Calu3 (cell line): Measurements from ENCODE around the gene KLHDC7A. TPM values are rescaled to one million over a fixed set of nuclear protein-coding genes. Genes with fewer than 3 reads are reported as not detected.

Source experiments
- BruUV-seq: library from RNA; stranded (reverse); fragments of 400-500 nt; replicated peaks from 2 replicates; lab custom pipeline; 2021; lab: Mats Ljungman, UMichigan
- CTCF ChIA-PET: fragments of 300-600 bp; sonication (Branson Sonifier 250); formaldehyde crosslinking; loops from one replicate; lab custom pipeline; 2022; ENCODE audit warnings: antibody characterized with exemption; lab: Charles Lee
- DNase-seq: peaks from one replicate; pipeline ENCODE4 v3.0.0; 2022
- H3K27ac Mint-ChIP-seq: one replicate; pipeline ENCODE4 v1.8.0; 2022; ENCODE audit warnings: mixed read lengths; ENCODE audit not compliant: unreplicated experiment
- H3K27me3 Mint-ChIP-seq: one replicate; pipeline ENCODE4 v1.8.0; 2022; ENCODE audit warnings: mixed read lengths; ENCODE audit not compliant: unreplicated experiment
- H3K36me3 Mint-ChIP-seq: one replicate; pipeline ENCODE4 v1.8.0; 2022; ENCODE audit warnings: mild to moderate bottlenecking, moderate library complexity, mixed read lengths; ENCODE audit not compliant: insufficient read depth, unreplicated experiment
- H3K4me1 Mint-ChIP-seq: one replicate; pipeline ENCODE4 v1.8.0; 2022; ENCODE audit warnings: mild to moderate bottlenecking, low read depth, mixed read lengths; ENCODE audit not compliant: unreplicated experiment
- H3K4me3 Mint-ChIP-seq: one replicate; pipeline ENCODE4 v1.8.0; 2022; ENCODE audit warnings: mild to moderate bottlenecking, low read depth, moderate library complexity, mixed read lengths; ENCODE audit not compliant: unreplicated experiment
- H3K9me3 Mint-ChIP-seq: one replicate; pipeline ENCODE4 v1.8.0; 2022; ENCODE audit warnings: low read depth, mixed read lengths; ENCODE audit not compliant: unreplicated experiment
- CTCF ChIP-seq: fragments of 200-600 bp; IDR thresholded peaks from one replicate; pipeline ENCODE4 v1.8.0; 2022; ENCODE audit warnings: antibody characterized with exemption; ENCODE audit not compliant: unreplicated experiment
- intact Hi-C: fragments of 100-400 bp; cut with micrococcal nuclease; formaldehyde crosslinking; loops from one replicate; pipeline ENCODE4 v1.10.0; 2022; ENCODE audit not compliant: unreplicated experiment
- total RNA-seq: library from RNA; stranded (reverse); gene quantifications from 2 replicates; pipeline ENCODE4 v1.2.3, GENCODE V29; 2022

Gene KLHDC7A
- total RNA-seq, 1 experiment from 2014 or later: 14.3 TPM

GRCh38 chr1:18443587-18444520 lies 36.9 kb upstream of the KLHDC7A start:
- CTCF ChIA-PET: no interaction called here
- no peak overlapping the region for H3K4me3 Mint-ChIP-seq
- no peaks in the 10 kb centered on the region for H3K36me3 Mint-ChIP-seq
- DNase-seq: no peak
- TF ChIP-seq CTCF: no peak
- H3K9me3 Mint-ChIP-seq: peaks cover 5% of the 10 kb centered on the region
- intact Hi-C loops: no loop called here
- no TSS peak for BruUV-seq
- no peak overlapping the region for H3K27ac Mint-ChIP-seq
- H3K4me1 Mint-ChIP-seq: peaks cover 15% of the 10 kb centered on the region
- peaks cover 12% of the 10 kb centered on the region for H3K27me3 Mint-ChIP-seq

GRCh38 chr1:18444563-18444962 lies 36.2 kb upstream of the KLHDC7A start:
- no peak for TF ChIP-seq CTCF
- Mint-ChIP-seq H3K4me1 (peaks cover 15% of the 10 kb centered on the region), H3K4me3 (no peak overlapping the region), H3K36me3 (no peaks in the 10 kb centered on the region), H3K27ac (no peak overlapping the region), H3K27me3 (peaks cover 12% of the 10 kb centered on the region), H3K9me3 (peaks cover 5% of the 10 kb centered on the region)
- BruUV-seq: no TSS peak
- intact Hi-C loops: no loop called here
- DNase-seq: no peak
- CTCF ChIA-PET: no interaction called here

GRCh38 chr1:18446751-18447150 lies 34.0 kb upstream of the KLHDC7A start:
- intact Hi-C loops: no loop called here
- DNase-seq: no peak
- BruUV-seq: no TSS peak
- no peak overlapping the region for H3K27ac Mint-ChIP-seq
- peaks cover 5% of the 10 kb centered on the region for H3K9me3 Mint-ChIP-seq
- no peaks in the 10 kb centered on the region for H3K36me3 Mint-ChIP-seq
- no peak overlapping the region for H3K4me3 Mint-ChIP-seq
- CTCF ChIA-PET: no interaction called here
- no peak for TF ChIP-seq CTCF
- H3K27me3 Mint-ChIP-seq: peaks cover 12% of the 10 kb centered on the region
- no peaks in the 10 kb centered on the region for H3K4me1 Mint-ChIP-seq

GRCh38 chr1:18447509-18448220 lies 33.1 kb upstream of the KLHDC7A start:
- no peak for TF ChIP-seq CTCF
- no TSS peak for BruUV-seq
- intact Hi-C loops: no loop called here
- Mint-ChIP-seq H3K9me3 (peaks cover 5% of the 10 kb centered on the region), H3K27me3 (peaks cover 12% of the 10 kb centered on the region), H3K4me3 (no peak overlapping the region), H3K4me1 (no peaks in the 10 kb centered on the region), H3K36me3 (no peaks in the 10 kb centered on the region), H3K27ac (no peak overlapping the region)
- DNase-seq: no peak
- CTCF ChIA-PET: no interaction called here
